Measurements from ENCODE around the gene PXK. TPM values are rescaled to one million over a fixed set of nuclear protein-coding genes. Genes with fewer than 3 reads are reported as not detected.
A peak's percentile ranks its signal among the peaks of the same experiment; 100 is the strongest.
"Not testable (repeated sequence)": the region's sequence is repeated elsewhere in the genome, so short reads cannot be mapped to it uniquely, and the experiment has no call there.

The PXK gene
- 10 to 100 TPM; 24.0 to 31.0 (median 28.4) TPM for polyA plus RNA-seq (ENCODE audit: insufficient read length in 4 of 4)

DNA sequence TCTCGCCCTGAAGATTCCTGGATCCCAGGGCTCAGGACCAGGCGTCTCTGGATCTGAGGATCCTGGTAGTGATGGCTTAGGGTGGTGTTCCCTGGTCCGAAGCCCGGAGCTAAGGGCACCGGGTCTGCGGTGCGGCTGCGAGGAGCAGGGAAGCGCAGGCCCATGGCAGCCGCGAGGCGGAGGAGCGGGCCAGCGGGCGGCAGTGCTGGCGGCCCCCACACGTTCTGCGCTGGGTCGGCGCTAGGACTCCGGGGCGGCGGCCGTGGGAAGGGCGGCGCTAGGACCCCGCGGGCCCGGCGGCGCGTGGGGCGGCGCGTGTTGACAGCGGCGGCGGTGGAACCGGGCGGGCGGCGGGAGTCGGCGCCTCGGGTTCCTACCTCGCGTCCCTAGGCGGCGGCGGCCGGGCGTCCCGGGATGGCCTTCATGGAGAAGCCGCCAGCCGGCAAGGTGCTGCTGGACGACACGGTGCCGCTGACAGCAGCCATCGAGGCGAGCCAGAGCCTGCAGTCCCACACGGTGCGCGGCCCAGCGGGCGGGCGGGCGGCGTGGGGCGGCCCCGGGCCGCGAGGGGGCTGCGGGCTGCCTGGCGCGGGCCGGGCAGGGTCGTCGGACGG lies at the start of gene PXK:
Gene PXK (plus strand): TSS at position 318 of the 614 bp plus-strand sequence. CDS start 97 bp downstream, at position 415.
- peak; percentile 44 to 59 (median 58) for DNase-seq (ENCODE audit: low read depth in 4 of 4, low spot score in 3 of 4)

GRCh38 chr3:58285334-58285733 lies 47.4 kb upstream of the PXK start:
- no peak for DNase-seq (ENCODE audit: low read depth in 4 of 4, low spot score in 3 of 4)

DNA sequence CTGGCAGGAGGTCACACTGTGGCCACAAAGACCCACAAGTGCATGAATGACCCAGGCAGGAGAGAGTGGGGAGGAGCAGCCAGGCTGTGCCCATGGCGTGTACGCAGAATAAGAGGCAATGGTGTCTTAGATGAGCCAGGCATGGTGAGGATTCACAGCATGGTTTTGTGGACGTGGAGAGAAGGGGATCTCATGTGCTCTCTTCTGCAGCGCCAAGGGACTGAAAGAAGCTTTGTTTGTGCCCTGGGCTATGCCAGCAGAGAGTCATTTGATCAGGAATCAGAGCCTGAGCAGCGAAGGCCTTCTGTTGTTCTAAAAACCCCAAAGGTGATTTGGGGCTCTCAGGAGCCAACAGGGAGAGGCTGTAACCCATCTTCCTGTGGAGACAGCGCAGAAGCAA lies 45.3 kb upstream of the PXK start:
- DNase-seq (ENCODE audit: low read depth in 4 of 4, low spot score in 3 of 4) = no peak

DNA sequence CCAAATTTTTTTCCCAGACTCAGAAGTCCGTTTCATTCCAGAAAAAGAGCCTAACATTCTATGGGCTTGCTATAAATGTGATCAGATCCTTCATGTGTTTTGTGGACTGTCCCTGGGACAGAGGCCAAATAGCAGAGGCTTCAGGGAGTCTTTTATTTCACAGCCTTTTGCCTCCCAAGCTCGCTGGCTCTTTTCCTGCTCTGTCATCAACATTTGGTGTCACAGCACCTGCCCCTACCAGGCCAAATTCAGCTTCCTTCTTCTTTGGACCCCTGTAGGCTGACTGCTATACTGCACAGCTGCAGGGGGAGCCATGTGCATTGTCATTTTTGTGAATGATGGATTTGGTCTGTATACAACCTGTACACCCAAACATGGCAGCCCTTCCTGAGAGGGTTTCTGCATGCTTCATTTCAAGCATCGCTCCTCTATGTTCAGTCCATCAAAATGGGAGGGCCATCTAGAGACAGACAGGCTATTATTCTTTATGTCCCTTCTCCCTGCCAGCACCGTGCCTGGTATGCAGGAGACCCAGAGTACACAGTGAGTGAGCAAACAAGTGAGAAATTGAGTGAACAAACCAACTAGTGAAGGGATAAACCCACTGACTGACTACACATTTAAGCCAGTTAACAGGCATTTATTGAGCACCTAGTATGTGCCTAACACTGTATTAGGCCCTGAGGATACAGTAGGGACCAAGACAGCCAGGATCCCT lies 44.5 kb upstream of the PXK start:
- no peak for DNase-seq (ENCODE audit: low read depth in 4 of 4, low spot score in 3 of 4)

- DNase-seq (ENCODE audit: low read depth in 4 of 4, low spot score in 3 of 4) = not testable (repeated sequence)
These were observed 43.6 kb upstream of the PXK start for GRCh38 chr3:58288964-58289613.

DNA sequence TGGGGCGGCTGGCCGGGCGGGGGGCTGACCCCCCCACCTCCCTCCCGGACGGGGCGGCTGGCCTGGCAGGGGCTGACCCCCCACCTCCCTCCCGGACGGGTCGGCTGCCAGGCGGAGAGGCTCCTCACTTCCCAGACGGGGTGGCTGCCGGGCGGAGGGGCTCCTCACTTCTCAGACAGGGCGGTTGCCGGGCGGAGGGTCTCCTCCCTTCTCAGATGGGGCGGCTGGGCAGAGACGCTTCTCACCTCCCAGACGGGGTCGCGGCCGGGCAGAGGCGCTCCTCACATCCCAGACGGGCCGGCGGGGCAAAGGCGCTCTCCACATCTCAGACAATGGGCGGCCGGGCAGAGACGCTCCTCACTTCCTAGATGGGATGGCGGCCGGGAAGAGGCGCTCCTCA lies 42.2 kb upstream of the PXK start:
- not testable (repeated sequence) for DNase-seq (ENCODE audit: low read depth in 4 of 4, low spot score in 3 of 4)

GRCh38 chr3:58291671-58292338 lies 40.9 kb upstream of the PXK start:
- DNase-seq (ENCODE audit: low read depth in 4 of 4, low spot score in 3 of 4) = no peak

- no peak for DNase-seq (ENCODE audit: low read depth in 4 of 4, low spot score in 3 of 4)
These were observed 39.8 kb upstream of the PXK start for GRCh38 chr3:58292866-58293265.

GRCh38 chr3:58293516-58293915 lies 39.2 kb upstream of the PXK start:
- DNase-seq (ENCODE audit: low read depth in 4 of 4, low spot score in 3 of 4) = no peak

DNA sequence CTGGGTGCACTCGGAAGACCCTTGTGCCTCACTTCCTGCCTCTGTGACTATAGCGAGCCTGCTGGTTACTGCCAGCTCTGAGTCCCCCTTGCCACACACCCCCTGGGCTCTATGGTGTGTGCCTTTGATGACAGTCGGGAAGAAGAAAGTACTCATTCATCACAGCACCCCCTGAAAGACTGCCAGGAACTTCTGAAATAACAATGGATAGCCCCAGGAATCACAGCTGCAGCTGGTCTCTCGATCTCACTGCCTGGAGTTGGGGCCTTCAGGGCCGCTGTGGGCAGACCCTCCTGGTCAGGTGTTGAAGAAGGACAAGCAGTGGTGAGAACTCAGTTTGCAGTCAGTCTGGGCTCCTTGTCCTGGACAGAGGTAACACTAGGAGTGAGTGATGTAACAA lies 36.4 kb upstream of the PXK start:
- DNase-seq (ENCODE audit: low read depth in 4 of 4, low spot score in 3 of 4) = no peak

DNA sequence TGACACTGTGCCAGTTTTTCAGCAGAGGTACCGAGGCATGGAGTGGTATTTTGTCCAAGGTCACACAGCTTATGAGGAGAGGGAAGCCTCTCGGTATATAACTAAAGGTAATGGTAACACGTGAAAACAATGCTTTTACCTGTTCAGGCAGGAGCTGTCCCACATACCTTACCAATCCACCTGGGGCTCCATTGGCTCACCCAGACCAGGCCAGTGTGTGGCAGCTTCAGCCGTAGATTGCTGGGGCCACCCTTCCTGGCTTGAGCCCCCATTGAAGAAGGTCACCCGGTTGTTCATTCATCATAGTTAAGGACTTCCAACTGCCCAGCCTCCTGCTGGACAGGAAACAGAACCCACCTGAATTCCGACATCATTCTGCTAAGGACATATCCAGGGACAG lies 35.8 kb upstream of the PXK start:
- no peak for DNase-seq (ENCODE audit: low read depth in 4 of 4, low spot score in 3 of 4)

DNA sequence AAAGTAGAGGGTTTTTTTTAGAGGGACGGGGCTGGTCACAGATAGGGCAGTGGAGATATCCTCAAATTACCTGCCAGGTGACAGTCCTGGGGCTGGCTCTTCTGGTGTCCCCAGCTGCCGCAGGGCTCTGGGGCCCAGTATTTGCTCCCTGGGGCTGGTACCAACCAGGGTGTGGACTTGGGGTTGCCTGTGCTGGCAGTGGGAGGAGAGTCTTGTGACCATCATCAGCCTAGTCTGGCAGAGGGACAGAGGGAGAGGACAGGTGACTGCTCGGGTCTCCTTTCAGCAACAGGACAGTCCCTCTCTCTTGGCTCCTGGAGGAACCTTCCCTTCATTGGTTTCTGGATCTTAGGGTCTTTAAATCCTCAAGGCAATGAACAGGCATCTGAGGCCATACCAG lies 34.5 kb upstream of the PXK start:
- no peak for DNase-seq (ENCODE audit: low read depth in 4 of 4, low spot score in 3 of 4)

DNA sequence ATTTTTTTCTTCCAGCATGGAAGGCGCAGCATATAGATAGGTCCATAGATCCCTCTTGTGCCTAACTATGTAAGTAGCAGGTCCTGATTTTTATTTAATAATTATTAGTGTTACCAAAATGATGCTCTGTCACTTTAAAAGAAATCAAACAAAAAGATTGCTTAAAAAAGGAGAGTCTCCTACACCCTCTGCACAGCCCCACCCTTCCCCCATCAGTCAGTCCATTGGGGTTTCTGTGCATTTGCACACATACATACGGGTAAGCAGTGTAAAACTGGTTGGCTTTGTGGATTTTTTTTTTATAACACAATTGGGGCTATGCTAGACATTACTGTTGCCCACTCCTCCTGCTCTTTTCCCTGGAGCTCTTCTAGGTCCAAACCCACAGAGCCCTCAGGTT lies 33.6 kb upstream of the PXK start:
- no peak for DNase-seq (ENCODE audit: low read depth in 4 of 4, low spot score in 3 of 4)

DNA sequence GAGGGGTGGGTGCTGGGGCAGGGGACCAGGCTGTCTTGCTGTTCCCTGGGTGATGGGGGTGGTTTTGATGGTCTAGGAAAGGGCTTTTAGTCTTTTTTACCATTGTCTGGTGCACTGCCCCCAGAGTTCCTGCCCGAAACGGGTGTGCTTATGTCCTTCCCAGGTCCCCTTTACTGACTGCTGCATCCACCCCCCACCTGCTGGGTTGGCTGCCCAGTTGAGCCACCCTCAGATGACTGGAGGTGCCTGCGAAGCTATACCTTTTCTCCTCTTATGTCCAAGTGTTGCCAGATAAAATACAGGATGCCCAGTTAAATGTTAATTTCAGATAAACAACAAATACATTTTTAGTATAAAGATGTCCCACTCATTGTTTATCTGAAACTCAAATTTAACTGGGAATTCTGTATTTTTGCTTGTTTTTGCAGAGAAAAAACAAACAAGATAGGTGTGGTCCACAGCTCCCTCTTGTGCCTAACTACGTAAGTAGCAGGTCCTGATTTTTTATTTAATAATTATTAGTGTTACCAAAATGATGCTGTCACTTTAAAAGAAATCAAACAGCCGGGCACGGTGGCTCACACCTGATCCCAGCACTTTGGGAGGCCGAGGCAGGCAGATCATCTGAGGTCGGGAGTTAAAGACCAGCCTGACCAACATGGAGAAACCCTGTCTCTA lies 32.7 kb upstream of the PXK start:
- no peak for DNase-seq (ENCODE audit: low read depth in 4 of 4, low spot score in 3 of 4)

GRCh38 chr3:58305882-58306711 lies 26.6 kb upstream of the PXK start, which contains the start of the genes HTD2 and RPP14:
Gene HTD2 (plus strand): TSS chr3:58306520. CDS start chr3:58317614, 11,094 bp downstream.
Gene RPP14 (plus strand): TSS chr3:58306245. CDS start chr3:58310330, 4,085 bp downstream.
- DNase-seq (ENCODE audit: low read depth in 4 of 4, low spot score in 3 of 4) = peak; percentile 95 to 100 (median 98)

DNA sequence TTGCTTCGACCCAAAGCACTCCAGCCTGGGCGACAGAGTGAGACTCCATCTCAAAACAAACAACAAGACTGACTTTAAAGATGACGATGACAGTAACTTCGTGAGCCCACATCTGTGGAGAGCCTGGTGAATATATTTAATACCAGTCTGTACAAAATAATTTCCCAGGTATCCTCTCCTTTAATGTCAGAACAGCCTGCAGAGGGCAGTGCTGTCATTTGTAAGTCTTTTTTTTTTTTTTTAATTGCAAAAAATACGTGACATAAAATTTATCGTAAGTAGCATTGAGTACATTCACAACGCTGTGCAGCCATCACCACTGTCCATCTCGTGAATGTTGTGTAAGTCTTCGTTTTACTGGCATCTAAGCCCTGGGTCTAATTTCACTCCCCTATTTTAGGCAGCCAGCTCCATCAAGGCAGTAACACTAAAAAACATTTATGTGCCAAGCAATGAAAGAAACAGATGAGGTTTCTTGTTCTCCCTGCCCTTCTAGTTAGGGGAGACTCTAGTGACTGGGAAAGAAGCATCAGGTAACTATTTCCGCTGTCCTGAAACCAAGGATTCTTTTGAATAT lies 25.0 kb upstream of the PXK start:
- no peak for DNase-seq (ENCODE audit: low read depth in 4 of 4, low spot score in 3 of 4)

- DNase-seq (ENCODE audit: low read depth in 4 of 4, low spot score in 3 of 4) = no peak
These were observed 24.0 kb upstream of the PXK start for GRCh38 chr3:58308728-58309127.

DNA sequence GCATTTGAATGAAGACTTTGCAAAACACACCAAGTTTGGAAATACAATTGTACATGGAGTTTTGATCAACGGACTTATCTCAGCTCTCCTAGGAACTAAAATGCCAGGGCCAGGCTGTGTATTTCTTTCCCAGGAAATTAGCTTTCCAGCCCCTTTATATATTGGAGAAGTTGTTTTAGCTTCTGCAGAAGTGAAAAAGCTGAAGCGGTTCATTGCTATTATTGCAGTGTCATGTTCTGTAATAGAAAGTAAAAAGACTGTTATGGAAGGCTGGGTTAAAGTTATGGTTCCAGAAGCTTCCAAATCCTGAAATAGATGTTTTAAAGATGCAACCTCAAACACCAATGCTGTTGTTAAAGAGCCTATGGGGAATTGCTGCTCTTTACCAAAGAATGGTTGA lies 14.9 kb upstream of the PXK start:
- no peak for DNase-seq (ENCODE audit: low read depth in 4 of 4, low spot score in 3 of 4)

GRCh38 chr3:58321791-58322190 lies 10.9 kb upstream of the PXK start:
- no peak for DNase-seq (ENCODE audit: low read depth in 4 of 4, low spot score in 3 of 4)

Data from right renal pelvis (tissue), 4 donors.